Liver (tissue), 9 donors: Measurements from ENCODE around the gene TWIST2. TPM values are rescaled to one million over a fixed set of nuclear protein-coding genes. Genes with fewer than 3 reads are reported as not detected.

Experiments
- DNase-seq: peaks from one replicate; pipeline ENCODE4 v3.0.0-alpha.2; 2017; ENCODE audit warnings: low spot score
- H3K27ac ChIP-seq, 2 donors: one replicate each; pipeline ENCODE4 v1.7.0; 2013; ENCODE audit warnings: inconsistent platforms in 2 of 2, low read length in 2 of 2, control low read depth in 1 of 2, low read depth in 1 of 2, mild to moderate bottlenecking in 1 of 2
- H3K27me3 ChIP-seq, 4 donors: one replicate each; pipeline versions ENCODE4 v1.6.1 to v1.7.0; 2013; ENCODE audit warnings: low read length in 3 of 4, inconsistent platforms in 1 of 4, mild to moderate bottlenecking in 1 of 4, moderate library complexity in 1 of 4; ENCODE audit not compliant: control insufficient read depth in 4 of 4, insufficient read depth in 4 of 4
- H3K36me3 ChIP-seq, 4 donors: one replicate each; pipeline versions ENCODE4 v1.6.1 to v1.7.0; 2013; ENCODE audit warnings: low read length in 3 of 4, mild to moderate bottlenecking in 3 of 4, low read depth in 1 of 4, moderate library complexity in 1 of 4; ENCODE audit not compliant: control insufficient read depth in 4 of 4, insufficient read depth in 3 of 4
- H3K4me1 ChIP-seq, 4 donors: one replicate each; pipeline versions ENCODE4 v1.6.1 to v1.7.0; 2013; ENCODE audit warnings: low read length in 3 of 4, mild to moderate bottlenecking in 3 of 4, moderate library complexity in 1 of 4; ENCODE audit not compliant: control insufficient read depth in 4 of 4, insufficient read depth in 4 of 4
- H3K4me3 ChIP-seq, 3 donors: one replicate each; pipeline versions ENCODE4 v1.6.1 to v1.7.0; 2013; ENCODE audit warnings: low read length in 3 of 3, control low read depth in 1 of 3, low read depth in 1 of 3, mild to moderate bottlenecking in 1 of 3
- H3K9ac ChIP-seq, 2 donors: one replicate each; pipeline ENCODE4 v1.7.0; 2013; ENCODE audit warnings: low read length in 2 of 2, mild to moderate bottlenecking in 2 of 2, moderate library complexity in 2 of 2, control low read depth in 1 of 2, low read depth in 1 of 2
- H3K9me3 ChIP-seq, 4 donors: one replicate each; pipeline versions ENCODE4 v1.6.1 to v1.7.0; 2013; ENCODE audit warnings: low read length in 3 of 4; ENCODE audit not compliant: control insufficient read depth in 4 of 4
- EGR1 ChIP-seq, 2 donors: IDR thresholded peaks; 2 replicates each; pipeline ENCODE4 v1.6.1; 2016 to 2018; ENCODE audit warnings: antibody characterized with exemption in 2 of 2, low read depth in 2 of 2
- FOXA1 ChIP-seq: IDR thresholded peaks from 2 replicates; pipeline ENCODE4 v1.6.1; 2016; ENCODE audit warnings: antibody characterized with exemption
- FOXA2 ChIP-seq: IDR thresholded peaks from 2 replicates; pipeline ENCODE4 v1.6.1; 2016; ENCODE audit warnings: antibody characterized with exemption
- GABPA ChIP-seq, 2 donors: IDR thresholded peaks in 1 of 2; conservative IDR thresholded peaks in 1 of 2; 2 replicates each; pipeline ENCODE4 v1.6.1; 2016; ENCODE audit warnings: antibody characterized with exemption in 2 of 2, mild to moderate bottlenecking in 1 of 2, moderate library complexity in 1 of 2
- HNF4A ChIP-seq, 2 donors: conservative IDR thresholded peaks; 2 replicates each; pipeline ENCODE4 v1.6.1; 2016; ENCODE audit warnings: antibody characterized with exemption in 2 of 2, mild to moderate bottlenecking in 2 of 2
- HNF4G ChIP-seq: IDR thresholded peaks from 2 replicates; pipeline ENCODE4 v1.6.1; 2016; ENCODE audit warnings: antibody characterized with exemption
- NR2F2 ChIP-seq: IDR thresholded peaks from 2 replicates; pipeline ENCODE4 v1.6.1; 2016; ENCODE audit warnings: antibody characterized with exemption
- RAD21 ChIP-seq, 2 donors: IDR thresholded peaks; 2 replicates each; pipeline ENCODE4 v1.6.1; 2016; ENCODE audit warnings: antibody characterized with exemption in 2 of 2, mild to moderate bottlenecking in 2 of 2
- RXRA ChIP-seq, 2 donors: IDR thresholded peaks; 2 replicates each; pipeline ENCODE4 v1.6.1; 2017 to 2018; ENCODE audit warnings: antibody characterized with exemption in 2 of 2, mild to moderate bottlenecking in 1 of 2
- SP1 ChIP-seq: IDR thresholded peaks from 2 replicates; pipeline ENCODE4 v1.6.1; 2018; ENCODE audit warnings: antibody characterized with exemption, mild to moderate bottlenecking
- TAF1 ChIP-seq: conservative IDR thresholded peaks from 2 replicates; pipeline ENCODE4 v1.6.1; 2016; ENCODE audit warnings: antibody characterized with exemption, mild to moderate bottlenecking
- YY1 ChIP-seq: IDR thresholded peaks from 2 replicates; pipeline ENCODE4 v1.6.1; 2016; ENCODE audit warnings: antibody characterized with exemption, mild to moderate bottlenecking
- WGBS: extraction: QIAGEN DNeasy Blood & Tissue Kit; methylation state at CpG from one replicate; pipeline ENCODE4 v1.1.7; 2013; 5-methylcytosine and 5-hydroxymethylcytosine counted together
- polyA plus RNA-seq, 2 donors: library from polyadenylated mRNA; stranded (reverse) in 1 of 2; unstranded in 1 of 2; fragments of 200-250 nt in 1 of 2; fragments of >200 nt in 1 of 2; fragmentation: Nextera tagmentation in 1 of 2; extraction: Ambion mirVana in 1 of 2; gene quantifications; one replicate each; pipeline versions ENCODE4 v1.2.1 to v1.2.3, GENCODE V29; 2013 to 2015
- total RNA-seq, 2 donors: library from RNA; depleted of rRNA; stranded (reverse); fragments of >200 nt; gene quantifications; one replicate each; pipeline ENCODE4 v1.2.3, GENCODE V29; 2014
- TF ChIP-seq, protein P1 (sequence below): IDR thresholded peaks from 2 replicates; pipeline ENCODE4 v1.6.1; 2016; ENCODE audit warnings: antibody characterized with exemption
- TF ChIP-seq, protein P2 (sequence below): IDR thresholded peaks from 2 replicates; pipeline ENCODE4 v1.6.1; 2016; ENCODE audit warnings: antibody characterized with exemption
- TF ChIP-seq, protein P3 (sequence below): fragments of 150-350 bp; IDR thresholded peaks from 2 replicates; pipeline ENCODE4 v1.5.1; 2017; ENCODE audit warnings: improper control_type of control experiment, low read depth, low read length; ENCODE audit not compliant: missing input control
- TF ChIP-seq, protein P4 (sequence below): IDR thresholded peaks from 2 replicates; pipeline ENCODE4 v1.6.1; 2016; ENCODE audit warnings: antibody characterized with exemption, mild to moderate bottlenecking
- TF ChIP-seq, protein P5 (sequence below): IDR thresholded peaks from 2 replicates; pipeline ENCODE4 v1.6.1; 2016; ENCODE audit warnings: antibody characterized with exemption
- donor health status: healthy.
- donor health status: healthy.
- donor health status: healthy.
- donor health status: healthy.
- donor health status: healthy.

The TWIST2 gene
- total and polyA plus RNA-seq, 4 donors, result 0.17 to 0.20 (median 0.19) TPM; not detected in 1

DNA sequence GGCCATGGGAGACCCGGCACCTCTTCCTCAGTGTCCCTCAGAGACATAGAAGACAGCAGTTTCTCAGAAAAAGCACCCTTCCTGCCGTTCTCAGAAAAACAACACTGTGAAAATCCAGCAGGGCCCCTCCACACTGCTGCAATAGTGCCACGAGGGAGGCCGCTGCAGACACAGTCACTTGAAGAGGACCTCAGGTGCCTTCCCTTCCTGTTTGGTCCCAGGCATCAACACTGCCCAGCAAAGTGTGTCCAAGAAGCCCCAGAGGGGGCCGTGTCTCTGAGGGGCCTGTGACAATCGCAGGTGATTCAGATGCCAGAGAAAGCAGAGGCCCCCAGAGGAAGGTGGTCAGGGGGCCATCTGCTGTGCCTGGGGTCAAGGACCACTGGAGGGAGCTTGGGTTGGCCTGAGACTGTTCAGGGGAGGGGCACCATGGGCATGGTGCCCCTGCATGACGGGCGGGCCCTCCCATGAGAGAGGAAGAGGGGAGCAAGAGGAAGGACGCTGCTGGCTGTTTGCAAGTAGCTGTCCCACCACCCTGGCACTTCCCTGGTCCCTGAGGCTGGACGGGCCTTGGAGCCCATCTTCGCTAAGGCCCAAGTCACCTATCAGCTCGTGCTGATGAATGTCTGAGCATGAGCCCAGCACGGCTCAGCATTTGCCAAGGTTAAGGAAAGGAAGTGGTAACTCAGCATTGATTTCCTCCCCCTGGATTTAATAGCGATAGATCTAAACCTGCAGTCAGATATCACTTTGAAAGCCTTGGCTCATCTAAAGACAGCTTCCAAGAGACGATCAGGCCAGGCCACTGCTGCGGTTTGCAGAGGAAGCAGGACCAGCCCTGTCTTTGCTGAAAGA, 9.1 kb downstream of the TWIST2 start (continued):
- TF ChIP-seq, protein P1, sequence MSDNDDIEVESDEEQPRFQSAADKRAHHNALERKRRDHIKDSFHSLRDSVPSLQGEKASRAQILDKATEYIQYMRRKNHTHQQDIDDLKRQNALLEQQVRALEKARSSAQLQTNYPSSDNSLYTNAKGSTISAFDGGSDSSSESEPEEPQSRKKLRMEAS, result no peak
- no peak for TF ChIP-seq HNF4A (conservative IDR thresholded peaks at IDR 0.05)
- no peak for TF ChIP-seq FOXA2

DNA sequence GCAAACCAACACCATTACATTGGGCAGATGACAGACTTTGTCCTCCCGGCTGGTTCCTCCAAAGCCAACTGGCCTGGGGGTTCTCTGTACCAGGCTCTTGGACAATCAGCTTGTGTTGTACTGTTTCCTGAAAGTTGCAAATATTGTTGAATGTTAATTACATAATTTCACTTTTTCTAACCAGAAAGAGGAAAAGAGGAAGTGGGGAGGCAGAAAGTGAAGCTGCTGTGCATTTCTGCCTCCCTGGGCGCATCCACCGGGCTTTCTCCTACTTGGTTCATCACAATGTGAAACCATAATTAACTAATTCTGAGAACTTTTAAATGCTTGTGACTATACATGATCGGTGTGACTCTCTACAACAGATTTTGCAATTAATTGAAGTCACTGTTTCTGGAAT, 10.1 kb downstream of the TWIST2 start:
- Histone ChIP-seq H3K4me3 (no peak overlapping the region), H3K9ac (no peak overlapping the region), H3K9me3 (no peaks in the 10 kb centered on the region), H3K4me1 (no peaks in the 10 kb centered on the region), H3K27me3 (peaks cover 0 to 9% (median 0%) of the 10 kb centered on the region in 4 donors), H3K27ac (no peak overlapping the region), H3K36me3 (no peaks in the 10 kb centered on the region)
- WGBS, result 78% methylated on average over 4 of the region's 4 CpGs
- TF ChIP-seq HNF4A (conservative IDR thresholded peaks at IDR 0.05) (no peak), GABPA (IDR thresholded peaks at IDR 0.05 in 1 of 2, conservative IDR thresholded peaks at IDR 0.05 in 1 of 2) (no peak), NR2F2 (no peak), FOXA1 (no peak)
- TF ChIP-seq, protein P2, sequence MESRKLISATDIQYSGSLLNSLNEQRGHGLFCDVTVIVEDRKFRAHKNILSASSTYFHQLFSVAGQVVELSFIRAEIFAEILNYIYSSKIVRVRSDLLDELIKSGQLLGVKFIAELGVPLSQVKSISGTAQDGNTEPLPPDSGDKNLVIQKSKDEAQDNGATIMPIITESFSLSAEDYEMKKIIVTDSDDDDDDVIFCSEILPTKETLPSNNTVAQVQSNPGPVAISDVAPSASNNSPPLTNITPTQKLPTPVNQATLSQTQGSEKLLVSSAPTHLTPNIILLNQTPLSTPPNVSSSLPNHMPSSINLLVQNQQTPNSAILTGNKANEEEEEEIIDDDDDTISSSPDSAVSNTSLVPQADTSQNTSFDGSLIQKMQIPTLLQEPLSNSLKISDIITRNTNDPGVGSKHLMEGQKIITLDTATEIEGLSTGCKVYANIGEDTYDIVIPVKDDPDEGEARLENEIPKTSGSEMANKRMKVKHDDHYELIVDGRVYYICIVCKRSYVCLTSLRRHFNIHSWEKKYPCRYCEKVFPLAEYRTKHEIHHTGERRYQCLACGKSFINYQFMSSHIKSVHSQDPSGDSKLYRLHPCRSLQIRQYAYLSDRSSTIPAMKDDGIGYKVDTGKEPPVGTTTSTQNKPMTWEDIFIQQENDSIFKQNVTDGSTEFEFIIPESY, result no peak
- TF ChIP-seq, protein P3, sequence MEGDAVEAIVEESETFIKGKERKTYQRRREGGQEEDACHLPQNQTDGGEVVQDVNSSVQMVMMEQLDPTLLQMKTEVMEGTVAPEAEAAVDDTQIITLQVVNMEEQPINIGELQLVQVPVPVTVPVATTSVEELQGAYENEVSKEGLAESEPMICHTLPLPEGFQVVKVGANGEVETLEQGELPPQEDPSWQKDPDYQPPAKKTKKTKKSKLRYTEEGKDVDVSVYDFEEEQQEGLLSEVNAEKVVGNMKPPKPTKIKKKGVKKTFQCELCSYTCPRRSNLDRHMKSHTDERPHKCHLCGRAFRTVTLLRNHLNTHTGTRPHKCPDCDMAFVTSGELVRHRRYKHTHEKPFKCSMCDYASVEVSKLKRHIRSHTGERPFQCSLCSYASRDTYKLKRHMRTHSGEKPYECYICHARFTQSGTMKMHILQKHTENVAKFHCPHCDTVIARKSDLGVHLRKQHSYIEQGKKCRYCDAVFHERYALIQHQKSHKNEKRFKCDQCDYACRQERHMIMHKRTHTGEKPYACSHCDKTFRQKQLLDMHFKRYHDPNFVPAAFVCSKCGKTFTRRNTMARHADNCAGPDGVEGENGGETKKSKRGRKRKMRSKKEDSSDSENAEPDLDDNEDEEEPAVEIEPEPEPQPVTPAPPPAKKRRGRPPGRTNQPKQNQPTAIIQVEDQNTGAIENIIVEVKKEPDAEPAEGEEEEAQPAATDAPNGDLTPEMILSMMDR, result no peak
- no peak for DNase-seq

DNA sequence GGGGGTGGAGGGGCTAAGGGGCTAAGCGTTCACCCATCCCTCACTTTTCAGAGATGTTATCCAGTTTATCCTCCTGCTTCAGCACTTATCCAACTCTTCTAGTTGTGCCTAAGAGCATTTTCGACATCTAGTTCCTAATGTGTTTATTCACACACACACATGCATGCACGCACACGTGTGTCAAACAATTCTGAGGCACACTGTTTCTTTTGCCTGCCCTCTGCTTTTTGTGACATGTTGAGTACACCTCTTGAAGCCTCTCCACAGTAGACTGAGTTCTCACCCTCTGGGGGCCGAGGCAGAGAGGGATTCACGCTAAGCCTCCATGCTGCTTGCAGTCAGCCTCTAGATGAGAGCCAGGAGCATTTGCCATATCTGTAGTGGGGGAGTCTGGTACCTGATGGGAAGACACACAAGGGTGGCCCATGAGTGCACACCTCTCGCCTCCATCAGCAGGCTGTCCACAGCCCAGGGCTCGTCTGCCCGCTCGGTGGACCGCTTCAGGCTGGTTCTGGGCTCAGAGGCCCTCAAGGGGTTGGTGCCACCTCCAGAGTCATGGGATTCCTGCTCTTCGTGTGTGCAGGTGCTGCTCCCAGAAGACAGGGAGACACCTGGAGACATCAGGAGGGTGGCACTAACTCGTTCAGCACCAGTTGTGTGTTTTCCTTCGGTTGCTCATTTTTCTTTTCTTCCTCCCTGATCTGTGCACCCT, 11.9 kb downstream of the TWIST2 start:
- Histone ChIP-seq H3K9ac (no peak overlapping the region), H3K9me3 (no peaks in the 10 kb centered on the region), H3K27ac (no peak overlapping the region), H3K36me3 (no peaks in the 10 kb centered on the region), H3K27me3 (peaks cover 0 to 6% (median 0%) of the 10 kb centered on the region in 4 donors), H3K4me3 (no peak overlapping the region), H3K4me1 (no peaks in the 10 kb centered on the region)
- no peak for DNase-seq
- 81% methylated on average over 14 of the region's 14 CpGs for WGBS
- no peak for TF ChIP-seq NR2F2
- TF ChIP-seq YY1, result no peak
- TF ChIP-seq HNF4G, result no peak
- TF ChIP-seq FOXA1, result no peak
- TF ChIP-seq HNF4A (conservative IDR thresholded peaks at IDR 0.05), result no peak
- TF ChIP-seq, protein P3, result no peak
- TF ChIP-seq, protein P4, sequence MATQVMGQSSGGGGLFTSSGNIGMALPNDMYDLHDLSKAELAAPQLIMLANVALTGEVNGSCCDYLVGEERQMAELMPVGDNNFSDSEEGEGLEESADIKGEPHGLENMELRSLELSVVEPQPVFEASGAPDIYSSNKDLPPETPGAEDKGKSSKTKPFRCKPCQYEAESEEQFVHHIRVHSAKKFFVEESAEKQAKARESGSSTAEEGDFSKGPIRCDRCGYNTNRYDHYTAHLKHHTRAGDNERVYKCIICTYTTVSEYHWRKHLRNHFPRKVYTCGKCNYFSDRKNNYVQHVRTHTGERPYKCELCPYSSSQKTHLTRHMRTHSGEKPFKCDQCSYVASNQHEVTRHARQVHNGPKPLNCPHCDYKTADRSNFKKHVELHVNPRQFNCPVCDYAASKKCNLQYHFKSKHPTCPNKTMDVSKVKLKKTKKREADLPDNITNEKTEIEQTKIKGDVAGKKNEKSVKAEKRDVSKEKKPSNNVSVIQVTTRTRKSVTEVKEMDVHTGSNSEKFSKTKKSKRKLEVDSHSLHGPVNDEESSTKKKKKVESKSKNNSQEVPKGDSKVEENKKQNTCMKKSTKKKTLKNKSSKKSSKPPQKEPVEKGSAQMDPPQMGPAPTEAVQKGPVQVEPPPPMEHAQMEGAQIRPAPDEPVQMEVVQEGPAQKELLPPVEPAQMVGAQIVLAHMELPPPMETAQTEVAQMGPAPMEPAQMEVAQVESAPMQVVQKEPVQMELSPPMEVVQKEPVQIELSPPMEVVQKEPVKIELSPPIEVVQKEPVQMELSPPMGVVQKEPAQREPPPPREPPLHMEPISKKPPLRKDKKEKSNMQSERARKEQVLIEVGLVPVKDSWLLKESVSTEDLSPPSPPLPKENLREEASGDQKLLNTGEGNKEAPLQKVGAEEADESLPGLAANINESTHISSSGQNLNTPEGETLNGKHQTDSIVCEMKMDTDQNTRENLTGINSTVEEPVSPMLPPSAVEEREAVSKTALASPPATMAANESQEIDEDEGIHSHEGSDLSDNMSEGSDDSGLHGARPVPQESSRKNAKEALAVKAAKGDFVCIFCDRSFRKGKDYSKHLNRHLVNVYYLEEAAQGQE, result no peak
- TF ChIP-seq TAF1, result no peak
- TF ChIP-seq RXRA (IDR thresholded peaks at IDR 0.05), result no peak
- no peak for TF ChIP-seq SP1
- TF ChIP-seq RAD21 (IDR thresholded peaks at IDR 0.05), result no peak
- no peak for TF ChIP-seq FOXA2
- TF ChIP-seq, protein P5, sequence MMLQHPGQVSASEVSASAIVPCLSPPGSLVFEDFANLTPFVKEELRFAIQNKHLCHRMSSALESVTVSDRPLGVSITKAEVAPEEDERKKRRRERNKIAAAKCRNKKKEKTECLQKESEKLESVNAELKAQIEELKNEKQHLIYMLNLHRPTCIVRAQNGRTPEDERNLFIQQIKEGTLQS, result no peak
- TF ChIP-seq EGR1 (IDR thresholded peaks at IDR 0.05; ENCODE audit: low read depth in 2 of 2), result no peak
